Vagina (tissue), 2 donors: ENCODE data around the gene ALOX12.
A peak's percentile ranks its signal among the peaks of the same experiment; 100 is the strongest.

ENCODE experiments used
- CTCF ChIP-seq, 3 experiments: fragments of 450-650 bp in 2 of 3; fragments of 200-600 bp in 1 of 3; sonication (generic) in 1 of 3; IDR thresholded peaks; one replicate each; pipeline ENCODE4 v1.5.1; 2017 to 2019; ENCODE audit warnings: antibody characterized with exemption in 3 of 3, mild to moderate bottlenecking in 2 of 3, moderate library complexity in 2 of 3
- POLR2A ChIP-seq, 2 donors: fragments of 450-650 bp; IDR thresholded peaks; one replicate each; pipeline ENCODE4 v1.6.1; 2017; ENCODE audit warnings: antibody characterized with exemption in 2 of 2, mild to moderate bottlenecking in 2 of 2, moderate library complexity in 2 of 2

- TF ChIP-seq CTCF (IDR thresholded peaks at IDR 0.05) (peak; percentile 57 to 76 (median 70)), POLR2A (IDR thresholded peaks at IDR 0.05) (no peak)
Observed at GRCh38 chr17:7004398-7005253, 8.8 kb downstream of the ALOX12 start.
